Measurements from ENCODE around the gene HIVEP2.

DNA sequence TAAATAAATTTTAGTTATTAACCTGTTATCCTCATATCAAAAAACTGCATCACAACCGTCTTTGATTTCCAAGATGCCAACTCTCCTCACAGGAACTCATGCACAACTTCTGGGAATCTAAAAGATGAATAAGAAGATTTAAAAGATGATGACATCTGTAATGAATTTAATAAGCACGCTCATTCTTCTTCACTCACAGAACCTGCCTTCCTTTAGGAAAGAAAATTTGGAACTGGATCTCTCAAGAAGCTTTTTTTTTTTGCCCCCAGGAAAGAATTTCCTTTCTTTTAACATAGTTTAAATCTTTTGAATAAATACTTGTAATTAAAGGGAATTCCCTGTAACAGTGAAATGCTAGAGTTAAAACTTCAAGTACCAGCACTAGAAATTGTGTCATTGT, 161.5 kb downstream of the HIVEP2 start:
- TF ChIP-seq EZH2 (IDR thresholded peaks at IDR 0.05; ENCODE audit: insufficient read depth, poor library complexity, severe bottlenecking) (no peak), EZH2phosphoT487 (IDR thresholded peaks at IDR 0.05; ENCODE audit: insufficient read depth, low read depth) (no peak)
